Neural cell (in vitro differentiated cells): ENCODE measurements around the gene FERMT2. TPM values are rescaled to one million over a fixed set of nuclear protein-coding genes. Genes with fewer than 3 reads are reported as not detected.
"Not testable (repeated sequence)": the region's sequence is repeated elsewhere in the genome, so short reads cannot be mapped to it uniquely, and the experiment has no call there.

Experiments
- H2AFZ ChIP-seq: fragments of 200-600, 300-800 bp; sonication (generic), shearing (Covaris generic); 2 replicates; pipeline ENCODE4 v1.6.0; 2014; ENCODE audit warnings: low read depth, mild to moderate bottlenecking, antibody characterized with exemption, low read length, moderate library complexity
- H3F3A ChIP-seq: fragments of 200-600 bp; shearing (Covaris generic); 2 replicates; pipeline ENCODE4 v1.6.1; 2016; ENCODE audit warnings: mild to moderate bottlenecking, moderate library complexity, mixed read lengths, antibody characterized with exemption, low read length; ENCODE audit not compliant: insufficient read depth, poor library complexity, severe bottlenecking
- H3K27ac ChIP-seq: fragments of 200-600, 300-800 bp; sonication (generic), shearing (Covaris generic); 2 replicates; pipeline ENCODE4 v1.5.1; 2014; ENCODE audit warnings: mild to moderate bottlenecking, low read length, moderate library complexity
- H3K27me3 ChIP-seq: fragments of 300-800, 200-600 bp; sonication (generic), shearing (Covaris generic); 2 replicates; pipeline ENCODE4 v1.6.0; 2014; ENCODE audit warnings: mild to moderate bottlenecking, low read depth, low read length, moderate library complexity; ENCODE audit not compliant: insufficient read depth
- H3K36me3 ChIP-seq: fragments of 300-800, 200-600 bp; sonication (generic), shearing (Covaris generic); 2 replicates; pipeline ENCODE4 v1.5.1; 2014; ENCODE audit warnings: mild to moderate bottlenecking, antibody characterized with exemption, low read length, moderate library complexity; ENCODE audit not compliant: insufficient read depth
- H3K4me2 ChIP-seq: fragments of 300-800, 200-600 bp; sonication (generic), shearing (Covaris generic); 2 replicates; pipeline ENCODE4 v1.6.0; 2014; ENCODE audit warnings: mild to moderate bottlenecking, low read length
- H3K4me3 ChIP-seq: fragments of 300-800, 200-600 bp; sonication (generic), shearing (Covaris generic); 2 replicates; pipeline ENCODE4 v1.5.1; 2014; ENCODE audit warnings: mild to moderate bottlenecking, low read length, moderate library complexity
- H3K79me2 ChIP-seq: fragments of 200-600 bp; shearing (Covaris generic); replicated peaks from 2 replicates; pipeline ENCODE4 v1.6.0; 2014; ENCODE audit warnings: mild to moderate bottlenecking, low read length, moderate library complexity; ENCODE audit not compliant: insufficient read depth
- H3K9ac ChIP-seq: fragments of 300-800, 200-600 bp; sonication (generic), shearing (Covaris generic); 2 replicates; pipeline ENCODE4 v1.6.1; 2016; ENCODE audit warnings: mild to moderate bottlenecking, low read length, mixed read lengths
- H3K9me2 ChIP-seq: fragments of 200-600 bp; shearing (Covaris generic); 2 replicates; pipeline ENCODE4 v1.6.1; 2016; ENCODE audit warnings: mild to moderate bottlenecking, low read length, mixed read lengths; ENCODE audit not compliant: insufficient read depth
- H3K9me3 ChIP-seq: fragments of 200-600, 300-800 bp; sonication (generic), shearing (Covaris generic); 2 replicates; pipeline ENCODE4 v1.6.1; 2016; ENCODE audit warnings: mild to moderate bottlenecking, mixed run types, low read length, moderate library complexity, mixed read lengths
- H4K20me1 ChIP-seq: fragments of 200-600 bp; shearing (Covaris generic); 2 replicates; pipeline ENCODE4 v1.6.1; 2016; ENCODE audit warnings: mild to moderate bottlenecking, mixed run types; ENCODE audit not compliant: insufficient read depth
- CTCF ChIP-seq: fragments of 450-650 bp; IDR thresholded peaks from 2 replicates; pipeline ENCODE4 v1.5.1; 2014; ENCODE audit warnings: antibody characterized with exemption, mild to moderate bottlenecking, moderate library complexity; ENCODE audit not compliant: poor library complexity, severe bottlenecking
- EP300 ChIP-seq: fragments of 450-650 bp; conservative IDR thresholded peaks from 2 replicates; pipeline ENCODE4 v1.6.1; 2014; ENCODE audit warnings: antibody characterized with exemption, mild to moderate bottlenecking, moderate library complexity; ENCODE audit not compliant: poor library complexity, severe bottlenecking
- EZH2 ChIP-seq: fragments of 200-600, 300-800 bp; shearing (Covaris generic), sonication (generic); IDR thresholded peaks from 2 replicates; pipeline ENCODE4 v1.6.1; 2014; ENCODE audit warnings: antibody characterized with exemption, low read length, borderline replicate concordance, mild to moderate bottlenecking; ENCODE audit not compliant: insufficient read depth, poor library complexity, severe bottlenecking
- MXI1 ChIP-seq: fragments of 450-650 bp; conservative IDR thresholded peaks from 2 replicates; pipeline ENCODE4 v1.6.1; 2014; ENCODE audit warnings: antibody characterized with exemption, mild to moderate bottlenecking; ENCODE audit not compliant: poor library complexity, severe bottlenecking
- POLR2AphosphoS5 ChIP-seq: IDR thresholded peaks from 2 replicates; pipeline ENCODE4 v1.6.1; 2012
- RAD21 ChIP-seq: fragments of 450-650 bp; conservative IDR thresholded peaks from 2 replicates; pipeline ENCODE4 v1.6.1; 2014; ENCODE audit warnings: antibody characterized with exemption, mild to moderate bottlenecking, moderate library complexity
- REST ChIP-seq: IDR thresholded peaks from 2 replicates; pipeline ENCODE4 v1.6.1; 2012; ENCODE audit warnings: borderline replicate concordance
- SMC3 ChIP-seq: fragments of 450-650 bp; conservative IDR thresholded peaks from 2 replicates; pipeline ENCODE4 v1.6.1; 2014; ENCODE audit warnings: antibody characterized with exemption, mild to moderate bottlenecking, moderate library complexity; ENCODE audit not compliant: poor library complexity
- TAF1 ChIP-seq: IDR thresholded peaks from 2 replicates; pipeline ENCODE4 v1.6.1; 2012; ENCODE audit warnings: low read depth
- polyA plus RNA-seq: library from polyadenylated mRNA; depleted of rRNA; stranded (reverse); fragments of >200 nt; gene quantifications from 2 replicates; pipeline ENCODE4 v1.2.3, GENCODE V29; 2014

The FERMT2 gene
- polyA plus RNA-seq, 1 donor from 2014 or later: 59.6 TPM

DNA sequence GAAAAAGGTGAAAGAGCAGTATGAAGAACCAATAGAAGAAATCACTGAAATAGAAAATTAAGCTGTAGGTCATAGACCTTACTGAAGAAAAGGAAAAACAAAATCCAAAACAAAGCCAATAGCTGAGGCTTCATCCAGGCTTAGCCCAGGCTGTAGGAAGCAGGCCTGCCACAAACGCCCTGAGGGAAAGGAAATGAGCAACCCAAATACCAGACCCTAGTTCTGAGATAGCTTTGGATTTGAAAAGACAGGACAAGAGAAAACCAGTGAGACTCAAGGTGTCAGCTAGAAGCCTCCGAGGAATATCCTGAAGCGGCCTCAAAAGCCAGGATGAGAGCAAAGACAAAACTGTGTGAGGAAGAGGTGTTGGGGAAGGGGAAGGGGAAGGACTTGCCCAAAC is 79.2 kb downstream of the FERMT2 start:
- Histone ChIP-seq H3K36me3 (peaks cover 9% of the 10 kb centered on the region), H2AFZ (no peak overlapping the region), H3K79me2 (no peaks in the 10 kb centered on the region), H3K9ac (no peak overlapping the region), H3K4me3 (no peak overlapping the region), H3K27ac (no peak overlapping the region), H3K27me3 (no peaks in the 10 kb centered on the region), H3F3A (no peaks in the 10 kb centered on the region), H3K9me2 (no peaks in the 10 kb centered on the region), H3K9me3 (no peaks in the 10 kb centered on the region), H4K20me1 (no peaks in the 10 kb centered on the region), H3K4me2 (no peak overlapping the region)
- TF ChIP-seq TAF1: no peak
- TF ChIP-seq REST: no peak
- no peak for TF ChIP-seq EZH2
- no peak for TF ChIP-seq CTCF
- no peak for TF ChIP-seq RAD21
- no peak for TF ChIP-seq MXI1
- TF ChIP-seq POLR2AphosphoS5: no peak
- TF ChIP-seq EP300: no peak

DNA sequence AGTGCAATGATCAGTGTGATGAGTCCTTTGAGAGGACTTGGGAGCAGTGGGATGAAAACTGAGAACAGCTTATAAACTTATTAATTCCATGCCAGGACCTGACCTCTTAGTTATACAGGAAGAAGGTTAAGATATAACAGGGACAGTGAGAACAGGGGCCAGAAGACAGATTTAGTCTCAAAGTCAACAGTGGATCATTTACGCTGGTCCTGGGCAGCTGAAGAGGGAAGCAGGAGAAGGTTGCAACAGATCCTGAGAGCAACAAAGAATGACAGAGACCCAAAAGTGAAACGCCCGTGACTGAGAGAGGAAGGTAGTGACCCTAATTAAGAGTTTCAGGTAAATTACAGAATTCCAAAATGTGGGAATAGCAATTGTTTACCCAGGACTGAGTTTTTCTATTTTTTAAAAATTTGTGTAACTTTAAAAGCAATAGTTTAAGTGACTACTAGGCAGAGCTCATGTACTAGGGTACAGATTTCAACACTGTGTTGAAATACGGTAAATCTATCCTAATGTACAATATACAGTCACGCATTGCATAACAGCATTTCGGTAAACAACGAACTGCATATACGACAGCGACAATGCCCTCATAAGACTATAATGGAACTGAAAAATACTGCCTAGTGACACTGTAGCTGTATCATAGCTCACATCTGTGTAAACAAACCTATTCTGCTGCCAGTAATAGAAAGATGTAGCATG is 81.8 kb downstream of the FERMT2 start:
- Histone ChIP-seq H3K9ac (no peak overlapping the region), H3K36me3 (no peaks in the 10 kb centered on the region), H3K79me2 (no peaks in the 10 kb centered on the region), H3F3A (no peaks in the 10 kb centered on the region), H3K4me3 (no peak overlapping the region), H3K9me2 (no peaks in the 10 kb centered on the region), H3K27me3 (no peaks in the 10 kb centered on the region), H2AFZ (no peak overlapping the region), H4K20me1 (no peaks in the 10 kb centered on the region), H3K27ac (no peak overlapping the region), H3K9me3 (no peaks in the 10 kb centered on the region), H3K4me2 (no peak overlapping the region)
- no peak for TF ChIP-seq CTCF
- TF ChIP-seq RAD21: no peak
- TF ChIP-seq REST: no peak
- TF ChIP-seq EZH2: no peak
- TF ChIP-seq SMC3: no peak
- TF ChIP-seq EP300: no peak
- TF ChIP-seq TAF1: no peak
- no peak for TF ChIP-seq MXI1
- no peak for TF ChIP-seq POLR2AphosphoS5

GRCh38 chr14:52864893-52865292 is 86.0 kb downstream of the FERMT2 start:
- not testable (repeated sequence) for H3K27me3 ChIP-seq, H3K4me3 ChIP-seq, H3F3A ChIP-seq, H3K4me2 ChIP-seq, H4K20me1 ChIP-seq, H3K9me3 ChIP-seq, H3K27ac ChIP-seq, H3K9ac ChIP-seq, H3K9me2 ChIP-seq, H2AFZ ChIP-seq, H3K79me2 ChIP-seq, H3K36me3 ChIP-seq
